ENCODE data around the gene CENPA. TPM values are rescaled to one million over a fixed set of nuclear protein-coding genes. Genes with fewer than 3 reads are reported as not detected.

CENPA gene
- total and polyA plus RNA-seq, 2 of the 13 experiments (the other 11 are each of a cell fraction or from before 2014, with no cell fraction given): 28.5 to 38.5 TPM

- TF ChIP-seq ZSCAN21 (CRISPR knock-in tag; IDR thresholded peaks at IDR 0.05; ENCODE audit: borderline replicate concordance) (no peak), ATF2 (CRISPR knock-in tag; IDR thresholded peaks at IDR 0.05) (peak; percentile 58; the same call in 1 of the 2 replicates), KLF12 (CRISPR knock-in tag; IDR thresholded peaks at IDR 0.05; ENCODE audit: borderline replicate concordance) (no peak), NFIB (CRISPR knock-in tag; IDR thresholded peaks at IDR 0.05; ENCODE audit: borderline replicate concordance) (no peak), ZNF276 (CRISPR knock-in tag; IDR thresholded peaks at IDR 0.05; ENCODE audit: low read depth) (no peak), PTBP1 (IDR thresholded peaks at IDR 0.05; ENCODE audit: low read depth, low read length, poor library complexity, severe bottlenecking) (no peak), MEF2D (CRISPR knock-in tag; IDR thresholded peaks at IDR 0.05) (no peak), ZNF576 (CRISPR knock-in tag; IDR thresholded peaks at IDR 0.05) (no peak), SNAPC4 (CRISPR knock-in tag; IDR thresholded peaks at IDR 0.05) (no peak), EZH2 (conservative IDR thresholded peaks at IDR 0.05; ENCODE audit: low read depth, low read length) (no peak), ZNF256 (CRISPR knock-in tag; conservative IDR thresholded peaks at IDR 0.05) (no peak), GLI4 (CRISPR knock-in tag; IDR thresholded peaks at IDR 0.05; ENCODE audit: borderline replicate concordance) (no peak), SRY (CRISPR knock-in tag; IDR thresholded peaks at IDR 0.05) (no peak), ZNF296 (CRISPR knock-in tag; conservative IDR thresholded peaks at IDR 0.05) (no peak), ZNF281 (CRISPR knock-in tag; IDR thresholded peaks at IDR 0.05; ENCODE audit: borderline replicate concordance) (peak; percentile 92), TAF1 (CRISPR knock-in tag; IDR thresholded peaks at IDR 0.05) (peak; percentile 30; the same call in 1 of the 2 replicates)
Measured at GRCh38 chr2:26757873-26758789, 27.7 kb upstream of the CENPA start (continued).

All from HepG2 (cell line).